ENCODE results near the gene C4orf54. TPM values are rescaled to one million over a fixed set of nuclear protein-coding genes. Genes with fewer than 3 reads are reported as not detected.

The C4orf54 gene
- total and polyA plus RNA-seq, 2 of the 8 experiments (the other 6 are each of a cell fraction or from before 2014, with no cell fraction given): not detected

DNA sequence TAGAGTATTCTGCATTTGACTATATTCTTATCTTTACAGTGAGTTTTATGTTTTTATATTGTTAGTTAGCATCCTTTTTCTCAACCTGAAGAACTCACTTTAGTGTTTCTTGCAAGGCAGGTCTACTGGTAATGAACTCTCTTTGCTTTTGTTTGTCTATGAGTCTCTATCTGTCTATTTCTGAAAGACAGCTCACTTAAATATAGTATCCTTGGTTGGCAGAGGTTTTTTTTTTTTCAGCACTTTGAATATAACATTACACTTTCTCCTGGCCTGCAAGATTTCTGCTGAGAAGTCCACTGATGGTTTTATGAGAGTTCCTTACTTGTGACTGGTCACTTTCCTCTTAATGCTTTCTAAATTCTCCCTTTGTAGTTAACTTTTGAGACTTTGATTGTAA is 32.8 kb upstream of the C4orf54 start:
- H3K27me3 ChIP-seq (replicated peaks in 1 of 4; ENCODE audit: control insufficient read depth in 3 of 4, extremely low read depth in 1 of 4, insufficient read depth in 3 of 4, low read length in 3 of 4): peaks cover 0 to 1% (median 0%) of the 10 kb centered on the region in 4 experiments; a peak in 1 of 7 replicates
- POLR2A ChIA-PET (ENCODE audit: partially characterized antibody): no interaction called here
- no peak overlapping the region for H3K14ac ChIP-seq (ENCODE audit: insufficient read length)
- no peak for FAIRE-seq
- no peak overlapping the region for H2BK120ac ChIP-seq (replicated peaks; ENCODE audit: low read depth, low read length)
- H2BK15ac ChIP-seq (ENCODE audit: low read length): no peak overlapping the region
- H2BK12ac ChIP-seq (ENCODE audit: low read depth, low read length): no peak overlapping the region
- no peak overlapping the region for H3K27ac ChIP-seq (ENCODE audit: low read depth, low read length)
- CTCF ChIA-PET (ENCODE audit: partially characterized antibody): no interaction called here
- no peaks in the 10 kb centered on the region for H3K36me3 ChIP-seq (ENCODE audit: control insufficient read depth in 2 of 4, insufficient read depth in 4 of 4, low read length in 3 of 4)
- no peaks in the 10 kb centered on the region for H3K79me1 ChIP-seq (ENCODE audit: low read depth, low read length)
- no peak overlapping the region for H3K4me3 ChIP-seq (ENCODE audit: extremely low read depth in 1 of 4, insufficient read depth in 2 of 4, low read depth in 3 of 4, low read length in 4 of 4)
- no peaks in the 10 kb centered on the region for H3K23me2 ChIP-seq (ENCODE audit: low read depth, low read length)
- H4K8ac ChIP-seq (ENCODE audit: extremely low read depth, insufficient read depth, low read length): no peak overlapping the region
- no peak overlapping the region for H3K4me2 ChIP-seq (ENCODE audit: insufficient read depth in 1 of 2, low read depth in 2 of 2, low read length in 2 of 2)
- H3K18ac ChIP-seq (ENCODE audit: extremely low read depth, low read length): no peak overlapping the region
- H4K91ac ChIP-seq (replicated peaks; ENCODE audit: insufficient read length, low read length): no peak overlapping the region
- H3K4me1 ChIP-seq (replicated peaks in 1 of 4; ENCODE audit: control insufficient read depth in 3 of 4, insufficient read depth in 4 of 4, low read length in 3 of 4): peaks cover 0 to 9% (median 0%) of the 10 kb centered on the region in 4 experiments; a peak in 4 of 7 replicates
- no peaks in the 10 kb centered on the region for H3K9me3 ChIP-seq (ENCODE audit: insufficient read depth in 2 of 2, low read depth in 1 of 2, low read length in 1 of 2)
- DNase-seq (ENCODE audit: low read depth in 1 of 2, low spot score in 2 of 2): no peak
- H2BK5ac ChIP-seq (ENCODE audit: low read depth, low read length): no peak overlapping the region
- H2BK20ac ChIP-seq (ENCODE audit: low read length): no peak overlapping the region
- H3K9ac ChIP-seq (replicated peaks in 1 of 4; ENCODE audit: extremely low read depth in 1 of 4, low read depth in 3 of 4, low read length in 3 of 4): no peak overlapping the region
- no peak overlapping the region for H3K23ac ChIP-seq (ENCODE audit: insufficient read length)
- no peak overlapping the region for H4K5ac ChIP-seq (ENCODE audit: insufficient read length, low read depth, low read length)
- no peak overlapping the region for H3K4ac ChIP-seq (replicated peaks; ENCODE audit: insufficient read length, low read depth, low read length)
- H2AK5ac ChIP-seq (ENCODE audit: low read depth, low read length): no peak overlapping the region
- no peak overlapping the region for H3K56ac ChIP-seq (replicated peaks; ENCODE audit: insufficient read length, low read depth, low read length)
- H2AFZ ChIP-seq (ENCODE audit: low read length): no peak overlapping the region
- no peaks in the 10 kb centered on the region for H3K79me2 ChIP-seq (ENCODE audit: control insufficient read depth in 1 of 2, insufficient read depth in 2 of 2, low read length in 2 of 2)
- H4K20me1 ChIP-seq (replicated peaks in 1 of 2; ENCODE audit: control insufficient read depth in 1 of 2, insufficient read depth in 2 of 2, low read length in 2 of 2): no peaks in the 10 kb centered on the region
- TF ChIP-seq E2F6 (IDR thresholded peaks at IDR 0.05) (no peak), SIX5 (IDR thresholded peaks at IDR 0.05; ENCODE audit: low read depth, low read length) (no peak), POLR2A (IDR thresholded peaks at IDR 0.05; ENCODE audit: control extremely low read depth in 1 of 2, low read depth in 2 of 2, low read length in 2 of 2) (no peak), ATF3 (IDR thresholded peaks at IDR 0.05; ENCODE audit: insufficient read depth, low read depth, low read length) (no peak), KDM4A (IDR thresholded peaks at IDR 0.05; ENCODE audit: low read depth, low read length, severe bottlenecking) (no peak), SIN3A (conservative IDR thresholded peaks at IDR 0.05 in 1 of 2, IDR thresholded peaks at IDR 0.05 in 1 of 2; ENCODE audit: low read depth in 1 of 2, low read length in 2 of 2) (no peak), CHD2 (IDR thresholded peaks at IDR 0.05; ENCODE audit: low read length) (no peak), KDM1A (IDR thresholded peaks at IDR 0.05; ENCODE audit: borderline replicate concordance, low read length) (no peak), POU5F1 (IDR thresholded peaks at IDR 0.05; ENCODE audit: low read depth, low read length) (no peak), FOSL1 (IDR thresholded peaks at IDR 0.05; ENCODE audit: insufficient read depth, low read depth, low read length) (no peak), MAFK (IDR thresholded peaks at IDR 0.05; ENCODE audit: low read depth, low read length) (no peak), NRF1 (IDR thresholded peaks at IDR 0.05; ENCODE audit: low read depth, low read length) (no peak), BACH1 (IDR thresholded peaks at IDR 0.05; ENCODE audit: low read length) (no peak)
- TF ChIP-seq, protein P1, sequence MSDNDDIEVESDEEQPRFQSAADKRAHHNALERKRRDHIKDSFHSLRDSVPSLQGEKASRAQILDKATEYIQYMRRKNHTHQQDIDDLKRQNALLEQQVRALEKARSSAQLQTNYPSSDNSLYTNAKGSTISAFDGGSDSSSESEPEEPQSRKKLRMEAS (IDR thresholded peaks at IDR 0.05): no peak
